Fibroblast of villous mesenchyme (primary cell): Measurements from ENCODE around the gene OLIG3. TPM values are rescaled to one million over a fixed set of nuclear protein-coding genes. Genes with fewer than 3 reads are reported as not detected.

ENCODE experiments used
- DNase-seq: peaks from one replicate; pipeline ENCODE4 v3.0.0-alpha.2; 2010; ENCODE audit warnings: low read depth
- H3K4me3 ChIP-seq: 2 replicates; pipeline ENCODE4 v1.5.1; 2011; ENCODE audit warnings: low read depth, mild to moderate bottlenecking, low read length
- CTCF ChIP-seq: IDR thresholded peaks from 2 replicates; pipeline ENCODE4 v1.5.1; 2012; ENCODE audit warnings: low read depth, mild to moderate bottlenecking, low read length; ENCODE audit not compliant: insufficient read depth
- total RNA-seq: library from RNA; depleted of rRNA; stranded (reverse); fragments of >200 nt; gene quantifications from 2 replicates; pipeline ENCODE4 v1.2.3, GENCODE V29; 2012

OLIG3 gene
- not detected in 2 replicates for total RNA-seq

DNA sequence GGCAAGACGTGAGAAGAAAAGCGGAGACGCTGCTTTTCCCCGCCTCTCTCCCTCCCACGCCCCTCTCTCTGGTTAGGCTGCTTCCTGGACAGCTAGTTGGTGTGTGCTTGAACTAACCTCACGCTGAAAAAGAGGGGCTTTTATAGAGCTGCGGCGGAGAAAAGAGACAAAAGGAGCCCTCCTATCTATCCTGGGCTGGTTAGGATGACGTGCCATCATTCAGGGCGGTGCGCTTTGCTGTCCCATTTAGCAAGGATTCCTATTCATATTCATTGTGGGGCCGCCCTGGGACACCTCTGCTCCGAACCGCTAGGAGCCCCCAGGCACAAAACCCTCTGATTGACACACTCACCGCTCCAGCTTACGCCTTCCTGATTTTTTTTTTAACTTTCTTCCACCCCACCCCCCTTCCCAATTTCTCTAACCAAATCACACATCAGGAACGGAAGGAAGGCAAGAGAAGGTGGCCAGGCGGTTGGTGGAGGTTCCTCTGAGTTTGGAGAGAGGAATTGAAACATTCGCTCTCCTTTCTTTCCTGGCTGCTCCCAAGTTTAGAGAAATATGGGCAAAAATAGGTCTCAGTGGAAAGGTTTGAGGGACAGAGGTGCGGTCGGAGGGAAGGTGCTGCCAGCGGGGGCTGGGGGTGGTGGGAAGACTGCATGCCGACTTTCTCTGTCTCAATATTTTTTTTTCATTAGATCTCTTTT, at the start of gene OLIG3:
TSS of gene OLIG3 (minus strand) at position 114 of the 707 bp plus-strand sequence. CDS start 224 bp downstream, outside the sequence.
- DNase-seq = no peak
- TF ChIP-seq CTCF = no peak
- no peak within 1 kb of the TSS for H3K4me3 ChIP-seq

- no peak for DNase-seq
- TF ChIP-seq CTCF = no peak
- no peak overlapping the region for H3K4me3 ChIP-seq
Measured at GRCh38 chr6:137543114-137543513, 48.9 kb upstream of the OLIG3 start.

DNA sequence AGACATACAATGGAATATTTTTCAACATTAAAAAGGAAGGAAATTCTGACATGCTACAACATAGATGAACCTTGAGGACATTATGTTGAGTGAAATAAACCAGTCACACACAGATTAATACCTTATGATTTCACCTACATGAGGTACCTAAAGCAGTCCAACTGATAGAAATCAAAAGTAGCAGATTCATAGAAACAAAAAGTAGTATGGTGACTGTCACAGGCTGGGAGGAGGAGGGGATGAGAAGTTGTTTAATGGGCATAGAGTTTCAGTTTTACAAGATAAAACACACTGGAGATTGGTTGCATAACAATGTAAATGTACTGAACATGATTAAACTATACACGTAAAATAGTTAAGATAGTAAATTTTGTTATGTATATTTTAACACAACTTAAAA, 48.5 kb upstream of the OLIG3 start:
- no peak for DNase-seq
- TF ChIP-seq CTCF = no peak

DNA sequence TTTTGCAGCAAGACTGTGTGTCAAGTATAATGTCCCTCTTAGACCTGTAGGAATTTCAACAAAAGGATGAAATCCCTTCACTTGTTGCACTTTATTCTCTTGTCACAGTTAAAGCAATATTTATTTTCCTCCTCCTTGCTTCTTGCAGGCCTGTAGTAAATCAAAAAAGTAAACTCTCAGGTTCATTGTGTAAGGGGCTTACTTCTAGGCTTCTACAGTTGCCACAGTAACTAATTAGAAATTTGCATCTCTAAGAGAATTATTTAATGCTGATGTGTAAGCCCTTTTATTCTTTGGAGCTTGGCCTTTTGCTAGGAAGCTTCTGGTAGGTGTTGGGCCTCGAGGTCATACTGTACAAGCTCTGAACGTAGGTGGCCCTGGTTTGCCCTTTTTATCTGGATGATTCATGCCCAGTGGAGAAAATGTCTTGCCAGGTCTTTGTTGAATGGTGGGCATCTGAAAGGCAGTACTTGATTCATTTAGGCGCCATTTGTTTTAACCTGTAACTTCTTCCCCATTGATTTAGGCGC, 47.4 kb upstream of the OLIG3 start:
- H3K4me3 ChIP-seq = no peak overlapping the region
- no peak for TF ChIP-seq CTCF
- no peak for DNase-seq

More for the DNA sequence above, 48.5 kb upstream of the OLIG3 start:
- H3K4me3 ChIP-seq = no peak overlapping the region

GRCh38 chr6:137536104-137536773, 42.0 kb upstream of the OLIG3 start:
- H3K4me3 ChIP-seq = no peak overlapping the region
- DNase-seq = no peak
- TF ChIP-seq CTCF = no peak

- no peak overlapping the region for H3K4me3 ChIP-seq
- no peak for DNase-seq
- no peak for TF ChIP-seq CTCF
Measured at GRCh38 chr6:137531376-137532092, 37.3 kb upstream of the OLIG3 start.
